22Rv1 (cell line): Measurements from ENCODE around the gene VSTM2B.

ENCODE experiments used
- CTCF ChIP-seq: fragments of 450-650 bp; IDR thresholded peaks from 2 replicates; pipeline ENCODE4 v1.5.1; 2017; ENCODE audit warnings: mild to moderate bottlenecking
- ZFX ChIP-seq: fragments of 450-650 bp; IDR thresholded peaks from 2 replicates; pipeline ENCODE4 v1.6.1; 2017; ENCODE audit warnings: antibody characterized with exemption, borderline replicate concordance

GRCh38 chr19:29482855-29483640, 42.7 kb upstream of the VSTM2B start:
- TF ChIP-seq CTCF (no peak), ZFX (no peak)
